GM23248 (cell line): ENCODE results near the gene ATP10A. TPM values are rescaled to one million over a fixed set of nuclear protein-coding genes. Genes with fewer than 3 reads are reported as not detected.

Experiments
- DNase-seq: peaks from one replicate; pipeline ENCODE4 v3.0.0-alpha.2; 2015
- H2AFZ ChIP-seq: fragments of 200-600 bp; sonication (generic); 2 replicates; pipeline ENCODE4 v1.6.1; 2016; ENCODE audit warnings: antibody characterized with exemption
- H3F3A ChIP-seq: fragments of 200-600 bp; sonication (generic); 2 replicates; pipeline ENCODE4 v1.6.1; 2016; ENCODE audit warnings: mild to moderate bottlenecking, antibody characterized with exemption, mixed run types; ENCODE audit not compliant: insufficient read depth
- H3K27ac ChIP-seq: fragments of 200-600 bp; sonication (generic); 2 replicates; pipeline ENCODE4 v1.5.1; 2016; ENCODE audit warnings: mild to moderate bottlenecking
- H3K27me3 ChIP-seq: fragments of 200-600 bp; sonication (generic); replicated peaks from 2 replicates; pipeline ENCODE4 v1.6.1; 2016; ENCODE audit warnings: mild to moderate bottlenecking; ENCODE audit not compliant: insufficient read depth
- H3K36me3 ChIP-seq: fragments of 200-600 bp; sonication (generic); 2 replicates; pipeline ENCODE4 v1.6.1; 2016; ENCODE audit warnings: low read depth, mild to moderate bottlenecking
- H3K4me1 ChIP-seq: fragments of 200-600 bp; sonication (generic); 2 replicates; pipeline ENCODE4 v1.6.1; 2016; ENCODE audit warnings: mild to moderate bottlenecking; ENCODE audit not compliant: insufficient read depth
- H3K4me2 ChIP-seq: fragments of 200-600 bp; sonication (generic); one replicate; pipeline ENCODE4 v1.6.1; 2016; ENCODE audit warnings: mild to moderate bottlenecking; ENCODE audit not compliant: unreplicated experiment
- H3K4me3 ChIP-seq: fragments of 200-600 bp; sonication (generic); 2 replicates; pipeline ENCODE4 v1.5.1; 2016; ENCODE audit warnings: mild to moderate bottlenecking
- H3K79me2 ChIP-seq: fragments of 200-600 bp; sonication (generic); 2 replicates; pipeline ENCODE4 v1.6.1; 2016; ENCODE audit warnings: mild to moderate bottlenecking; ENCODE audit not compliant: insufficient read depth
- H3K9ac ChIP-seq: fragments of 200-600 bp; sonication (generic); 2 replicates; pipeline ENCODE4 v1.6.1; 2016; ENCODE audit warnings: mild to moderate bottlenecking
- H3K9me2 ChIP-seq: fragments of 200-600 bp; sonication (generic); 2 replicates; pipeline ENCODE4 v1.6.1; 2016; ENCODE audit warnings: mixed run types, mild to moderate bottlenecking, moderate library complexity; ENCODE audit not compliant: insufficient read depth
- H3K9me3 ChIP-seq: fragments of 200-600 bp; sonication (generic); one replicate; pipeline ENCODE4 v1.6.1; 2017; ENCODE audit warnings: low read depth
- H4K20me1 ChIP-seq: fragments of 200-600 bp; sonication (generic); 2 replicates; pipeline ENCODE4 v1.6.0; 2016; ENCODE audit not compliant: insufficient read depth
- EZH2 ChIP-seq: fragments of 200-600 bp; sonication (generic); IDR thresholded peaks from 2 replicates; pipeline ENCODE4 v1.6.1; 2018; ENCODE audit warnings: antibody characterized with exemption, mild to moderate bottlenecking; ENCODE audit not compliant: insufficient read depth, poor library complexity, severe bottlenecking
- EZH2phosphoT487 ChIP-seq: fragments of 200-600 bp; sonication (generic); IDR thresholded peaks from 2 replicates; pipeline ENCODE4 v1.6.1; 2018; ENCODE audit warnings: antibody characterized with exemption, moderate library complexity, mild to moderate bottlenecking, low read depth; ENCODE audit not compliant: insufficient read depth
- WGBS, 2 experiments: methylation state at CpG; one replicate each; pipeline ENCODE4 v1.1.6; 2015 to 2017; ENCODE audit warnings: low lambda C conversion rate in 2 of 2, low coverage in 1 of 2; ENCODE audit errors: missing lambda C conversion rate in 2 of 2; 5-methylcytosine and 5-hydroxymethylcytosine counted together
- in situ Hi-C: fragments of 300-500 bp; cut with MboI; formaldehyde crosslinking; loops from 2 replicates; pipeline ENCODE4 v1.15.0; 2020
- polyA plus RNA-seq: library from polyadenylated mRNA; unstranded; fragments of >200 nt; fragmentation: Nextera tagmentation; extraction: Ambion mirVana; gene quantifications from 2 replicates; pipeline ENCODE4 v1.2.1, GENCODE V29; 2016
- total RNA-seq: library from RNA; depleted of rRNA; stranded (reverse); fragments of >200 nt; shearing (Covaris generic); gene quantifications from 2 replicates; pipeline ENCODE4 v1.2.3, GENCODE V29; 2014

Gene ATP10A
- total and polyA plus RNA-seq, 2 experiments from 2014 or later: 20.4 to 64.1 TPM

DNA sequence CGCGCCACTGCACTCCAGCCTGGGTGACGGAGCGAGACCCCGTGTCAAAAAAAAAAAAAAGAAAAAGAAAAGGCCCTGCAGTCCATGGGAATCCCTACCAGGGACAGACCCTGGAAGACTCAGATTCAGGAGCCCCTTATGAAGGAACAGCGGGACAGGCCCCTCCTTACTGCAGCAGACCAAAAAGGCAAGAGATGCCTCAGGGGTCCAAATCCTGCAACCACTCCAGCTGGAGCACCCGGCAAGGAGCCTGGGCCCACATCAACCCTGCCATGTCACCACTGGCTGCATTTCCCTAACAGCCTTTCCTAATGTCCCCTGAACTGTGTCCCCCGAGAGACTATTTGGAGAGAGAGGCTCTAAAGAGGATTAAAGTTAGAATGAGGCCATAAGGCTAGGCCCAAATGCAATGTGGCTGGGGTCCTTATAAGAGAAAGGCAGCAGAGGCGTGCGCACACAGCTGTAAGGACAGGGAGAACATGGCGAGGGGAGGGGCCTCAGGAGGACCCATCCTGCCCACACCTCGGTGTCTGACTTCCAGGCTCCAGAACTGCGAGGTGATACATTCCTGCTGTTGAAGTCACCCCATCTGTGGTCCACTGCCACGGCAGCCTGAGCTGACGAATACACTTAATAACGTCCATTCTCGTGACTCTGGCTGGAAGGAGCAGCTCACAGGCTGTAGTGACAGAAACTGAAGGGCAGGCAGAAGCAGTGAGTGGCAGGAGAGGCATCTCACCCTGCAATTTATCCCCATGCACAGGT lies 78.1 kb downstream of the ATP10A start:
- no peaks in the 10 kb centered on the region for H3K27me3 ChIP-seq
- H3K79me2 ChIP-seq: peaks cover 73% of the 10 kb centered on the region
- peak overlapping the region; percentile 99 for H3K27ac ChIP-seq
- H3K4me2 ChIP-seq: peak overlapping the region; percentile 68
- no peaks in the 10 kb centered on the region for H3K36me3 ChIP-seq
- in situ Hi-C loops: no loop called here
- H3K9ac ChIP-seq: peak overlapping the region; percentile 86
- no peak for TF ChIP-seq EZH2
- TF ChIP-seq EZH2phosphoT487: no peak
- peaks cover 73% of the 10 kb centered on the region for H3K4me1 ChIP-seq
- 45 to 49% methylated on average over 15 to 17 of the region's 17 CpGs for WGBS, 2 experiments
- DNase-seq: peak; percentile 99
- no peaks in the 10 kb centered on the region for H3K9me3 ChIP-seq
- H3K9me2 ChIP-seq: no peaks in the 10 kb centered on the region
- peaks cover 75% of the 10 kb centered on the region for H3F3A ChIP-seq
- no peaks in the 10 kb centered on the region for H4K20me1 ChIP-seq
- H2AFZ ChIP-seq: no peak overlapping the region
- H3K4me3 ChIP-seq: peak overlapping the region; percentile 20; the same call in 1 of the 2 replicates

DNA sequence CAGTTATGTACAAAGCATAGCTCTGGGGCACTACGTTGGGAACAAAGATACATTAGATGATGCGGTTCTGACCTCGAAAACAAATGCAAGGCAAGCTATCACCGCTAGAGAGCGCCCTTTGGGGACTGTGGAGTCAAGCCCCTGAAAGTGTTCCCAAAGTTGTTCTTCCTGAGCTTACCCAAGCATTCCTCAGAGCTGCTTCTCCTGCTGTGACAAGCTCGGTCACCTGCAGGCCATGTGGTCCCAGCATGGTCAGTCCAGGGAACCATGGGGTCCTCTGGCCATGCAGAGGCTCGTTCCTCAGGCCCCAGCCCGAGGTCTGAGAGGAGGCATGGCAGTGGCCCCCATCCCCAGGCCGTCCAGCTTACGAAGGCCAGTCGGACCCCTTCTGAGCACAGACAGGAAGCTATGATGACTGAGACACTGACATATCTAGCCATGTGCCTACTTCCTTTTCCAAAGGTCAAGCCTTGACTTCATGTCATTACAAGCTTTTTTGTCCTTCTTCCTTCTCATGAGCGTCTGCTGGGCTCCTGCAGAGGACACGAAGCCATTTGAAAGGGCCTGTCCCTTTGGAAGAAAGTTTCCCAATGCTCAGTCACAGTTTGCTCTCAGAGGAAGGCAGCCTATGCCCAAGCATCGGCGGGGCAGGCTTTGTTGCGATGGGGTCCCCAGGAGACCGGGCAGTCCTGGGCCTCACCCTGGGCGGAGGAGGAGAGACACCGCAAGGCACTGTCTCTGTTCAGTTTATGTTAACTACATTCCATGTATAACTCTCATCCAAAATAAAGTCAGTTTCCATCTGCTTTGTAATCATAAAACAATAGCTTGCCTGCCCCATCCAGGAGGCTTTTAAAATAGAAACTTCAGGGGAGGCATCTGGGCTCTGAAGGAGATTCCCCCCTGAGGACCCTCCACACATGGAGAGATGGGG lies 79.3 kb downstream of the ATP10A start:
- no peaks in the 10 kb centered on the region for H3K9me2 ChIP-seq
- peak; percentile 72 for DNase-seq
- no peaks in the 10 kb centered on the region for H3K36me3 ChIP-seq
- H3K9ac ChIP-seq: peak overlapping the region; percentile 86
- peaks cover 65% of the 10 kb centered on the region for H3F3A ChIP-seq
- WGBS, 2 experiments: 45 to 54% methylated on average over 19 of the region's 19 CpGs
- peaks cover 83% of the 10 kb centered on the region for H3K79me2 ChIP-seq
- H3K27me3 ChIP-seq: no peaks in the 10 kb centered on the region
- TF ChIP-seq EZH2phosphoT487 (no peak), EZH2 (no peak)
- H3K4me3 ChIP-seq: no peak overlapping the region
- no peaks in the 10 kb centered on the region for H4K20me1 ChIP-seq
- H3K4me1 ChIP-seq: peaks cover 63% of the 10 kb centered on the region
- in situ Hi-C loops: no loop called here
- H3K27ac ChIP-seq: peak overlapping the region; percentile 99
- no peak overlapping the region for H2AFZ ChIP-seq
- no peaks in the 10 kb centered on the region for H3K9me3 ChIP-seq
- H3K4me2 ChIP-seq: peak overlapping the region; percentile 37

DNA sequence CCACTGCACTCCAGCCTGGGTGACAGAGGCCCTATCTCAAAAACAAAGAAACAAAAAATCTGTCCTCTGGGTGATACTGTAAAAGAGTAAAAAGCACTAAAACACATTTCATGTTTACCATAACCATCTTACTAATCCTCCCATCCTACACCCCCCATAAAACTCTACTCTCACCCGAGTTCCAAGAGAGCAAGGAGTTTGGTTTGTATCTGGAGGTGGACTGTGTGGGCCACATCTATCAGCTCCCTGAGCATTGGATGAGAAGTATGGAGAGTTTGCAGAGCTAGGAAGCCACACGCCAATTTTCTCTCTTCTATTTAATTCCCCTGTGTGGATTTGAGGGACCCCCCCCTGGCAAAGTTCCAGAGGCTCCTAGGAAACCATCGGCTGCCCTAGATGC lies 80.0 kb downstream of the ATP10A start:
- DNase-seq: no peak
- H3K36me3 ChIP-seq: no peaks in the 10 kb centered on the region
- H3K4me1 ChIP-seq: peaks cover 56% of the 10 kb centered on the region
- H3K9me3 ChIP-seq: no peaks in the 10 kb centered on the region
- TF ChIP-seq EZH2: no peak
- TF ChIP-seq EZH2phosphoT487: no peak
- H3K27ac ChIP-seq: peak overlapping the region; percentile 99
- peaks cover 58% of the 10 kb centered on the region for H3F3A ChIP-seq
- H3K9me2 ChIP-seq: no peaks in the 10 kb centered on the region
- no peak overlapping the region for H3K4me3 ChIP-seq
- no peak overlapping the region for H3K4me2 ChIP-seq
- WGBS, 2 experiments: 73 to 77% methylated on average over 3 of the region's 3 CpGs
- H2AFZ ChIP-seq: no peak overlapping the region
- in situ Hi-C loops: no loop called here
- peaks cover 89% of the 10 kb centered on the region for H3K79me2 ChIP-seq
- H4K20me1 ChIP-seq: no peaks in the 10 kb centered on the region
- H3K27me3 ChIP-seq: no peaks in the 10 kb centered on the region
- peak overlapping the region; percentile 86 for H3K9ac ChIP-seq

DNA sequence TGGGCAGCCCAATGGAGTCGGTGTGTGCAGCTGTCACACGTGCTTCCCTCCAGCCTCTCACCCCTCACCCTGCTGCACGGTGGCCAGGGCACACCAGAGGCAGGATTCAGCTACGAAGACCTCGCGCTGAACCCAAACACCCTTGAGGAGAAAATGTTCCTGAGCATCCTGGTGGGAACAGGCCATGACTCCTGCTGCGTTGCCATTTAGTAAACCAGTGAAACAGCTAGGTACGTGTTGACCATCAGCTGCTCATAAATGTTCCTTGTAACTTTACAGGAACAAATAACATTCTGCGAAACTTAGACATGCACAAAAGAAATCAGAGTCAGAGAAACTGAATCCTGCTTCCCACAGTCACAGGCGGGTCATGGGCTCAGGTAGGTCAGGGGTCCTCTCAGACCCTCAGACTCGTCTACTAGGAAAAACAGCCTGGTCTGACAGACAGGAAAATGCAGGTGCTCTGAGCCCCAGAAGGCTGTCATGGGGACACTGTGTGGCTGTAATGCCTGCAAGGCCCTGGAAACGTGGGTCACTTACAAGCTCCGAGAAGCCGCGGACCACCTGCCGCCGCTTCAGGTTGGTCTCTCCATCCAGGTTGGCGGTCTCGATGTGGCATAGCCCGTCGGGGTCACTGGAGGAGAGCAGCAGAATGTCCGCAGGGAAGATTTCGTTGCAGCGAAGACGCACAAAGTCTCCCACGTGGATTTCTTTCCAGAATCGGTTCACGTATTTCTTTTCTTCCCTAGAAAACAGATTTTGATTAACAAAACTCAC lies 82.5 kb downstream of the ATP10A start:
- Histone ChIP-seq H3K4me3 (no peak overlapping the region), H3K9me3 (no peaks in the 10 kb centered on the region), H3K9me2 (no peaks in the 10 kb centered on the region), H3K4me2 (no peak overlapping the region), H4K20me1 (no peaks in the 10 kb centered on the region), H3F3A (peaks cover 50% of the 10 kb centered on the region), H3K4me1 (peaks cover 45% of the 10 kb centered on the region), H3K27me3 (no peaks in the 10 kb centered on the region), H2AFZ (no peak overlapping the region), H3K27ac (no peak overlapping the region), H3K36me3 (no peaks in the 10 kb centered on the region), H3K79me2 (peaks cover 87% of the 10 kb centered on the region), H3K9ac (no peak overlapping the region)
- no peak for TF ChIP-seq EZH2
- TF ChIP-seq EZH2phosphoT487: no peak
- WGBS, 2 experiments: 91 to 92% methylated on average over 26 to 28 of the region's 28 CpGs
- DNase-seq: no peak
- in situ Hi-C loops: no loop called here
